T-cell (primary cell): Measurements from ENCODE around the gene SUSD3. TPM values are rescaled to one million over a fixed set of nuclear protein-coding genes. Genes with fewer than 3 reads are reported as not detected.

Experiments
- ATAC-seq, 4 experiments: fragments of 200-7000 bp in 3 of 4; fragments of 150-1000 bp in 1 of 4; cut with Tn5 transposase; replicated peaks in 1 of 4; 1 replicate in 3 of 4; 2 replicates in 1 of 4; pipeline ENCODE4 v1.10.0; 2021; ENCODE audit warnings: moderate library complexity in 3 of 4, mild to moderate bottlenecking in 2 of 4, moderate number of reproducible peaks in 1 of 4
- CTCF ChIA-PET, 2 donors: fragments of 300-600 bp; sonication (Branson Sonifier 250); formaldehyde crosslinking; loops; one replicate each; lab custom pipeline; 2022; ENCODE audit warnings: antibody characterized with exemption in 2 of 2; lab: Charles Lee
- POLR2A ChIA-PET, 2 donors: fragments of 300-600 bp; sonication (Branson Sonifier 250); formaldehyde crosslinking; loops; one replicate each; lab custom pipeline; 2022; ENCODE audit warnings: antibody characterized with exemption in 2 of 2; lab: Charles Lee
- DNase-seq, 35 experiments: peaks; one replicate each; pipeline versions ENCODE4 v3.0.0 to v3.0.0-alpha.2; 2013 to 2023
- H3K27ac ChIP-seq: one replicate; pipeline ENCODE4 v1.5.1; 2013; ENCODE audit warnings: low read length
- H3K27me3 ChIP-seq, 2 experiments: replicated peaks in 1 of 2; 1 replicate in 1 of 2; 2 replicates in 1 of 2; pipeline versions ENCODE4 v1.6.1 to v1.7.0; 2013; ENCODE audit warnings: low read length in 1 of 2, mixed read lengths in 1 of 2; ENCODE audit not compliant: control insufficient read depth in 2 of 2, insufficient read depth in 2 of 2; ENCODE audit errors: extremely low read depth in 1 of 2
- H3K36me3 ChIP-seq, 2 donors: 1 replicate in 1 of 2; 2 replicates in 1 of 2; pipeline versions ENCODE4 v1.6.1 to v1.7.0; 2013; ENCODE audit warnings: low read length in 1 of 2; ENCODE audit not compliant: control insufficient read depth in 2 of 2, insufficient read depth in 1 of 2; ENCODE audit errors: extremely low read depth in 1 of 2
- H3K4me1 ChIP-seq, 2 experiments: 1 replicate in 1 of 2; 2 replicates in 1 of 2; pipeline versions ENCODE4 v1.6.1 to v1.7.0; 2013; ENCODE audit warnings: low read length in 2 of 2, mixed read lengths in 1 of 2; ENCODE audit not compliant: insufficient read depth in 2 of 2, control insufficient read depth in 1 of 2; ENCODE audit errors: extremely low read depth in 1 of 2
- H3K4me3 ChIP-seq, 2 donors: 1 replicate in 1 of 2; 2 replicates in 1 of 2; pipeline versions ENCODE4 v1.5.1 to v1.7.0; 2013; ENCODE audit warnings: mild to moderate bottlenecking in 2 of 2, low read length in 1 of 2, moderate library complexity in 1 of 2; ENCODE audit not compliant: control insufficient read depth in 1 of 2; ENCODE audit errors: extremely low read depth in 1 of 2
- H3K9me3 ChIP-seq: 2 replicates; pipeline ENCODE4 v1.7.0; 2013
- H3K27ac Mint-ChIP-seq, 2 donors: one replicate each; pipeline ENCODE4 v1.8.0; 2020 to 2021; ENCODE audit warnings: mild to moderate bottlenecking in 2 of 2, mixed read lengths in 2 of 2
- H3K27me3 Mint-ChIP-seq, 2 donors: one replicate each; pipeline ENCODE4 v1.8.0; 2021 to 2022; ENCODE audit warnings: mixed read lengths in 2 of 2
- H3K36me3 Mint-ChIP-seq: one replicate; pipeline ENCODE4 v1.8.0; 2021; ENCODE audit warnings: mixed read lengths
- H3K4me1 Mint-ChIP-seq, 3 donors: one replicate each; pipeline ENCODE4 v1.8.0; 2020 to 2022; ENCODE audit warnings: mixed read lengths in 3 of 3, mild to moderate bottlenecking in 1 of 3
- H3K4me3 Mint-ChIP-seq, 3 donors: one replicate each; pipeline ENCODE4 v1.8.0; 2020 to 2022; ENCODE audit warnings: mild to moderate bottlenecking in 3 of 3, mixed read lengths in 3 of 3, moderate library complexity in 3 of 3
- H3K9me3 Mint-ChIP-seq, 3 donors: one replicate each; pipeline ENCODE4 v1.8.0; 2020 to 2022; ENCODE audit warnings: mixed read lengths in 3 of 3
- WGBS: methylation state at CpG from one replicate; pipeline ENCODE4 v1.1.5; 2013; ENCODE audit warnings: missing lambda C conversion rate; ENCODE audit not compliant: insufficient coverage; 5-methylcytosine and 5-hydroxymethylcytosine counted together
- total RNA-seq, 35 experiments: library from RNA in 6 of 35; stranded (reverse) in 6 of 35; fragments of 120-200 nt in 1 of 35; gene quantifications; one replicate each; pipeline versions ENCODE4 v1.2.1 to v1.2.4 and lab custom pipeline; 2013 to 2026

Gene SUSD3
- total RNA-seq, 5 donors from 2014 or later (not counting 1 experiment from before 2014, with no cell fraction given): 39.6 to 79.2 (median 71.2) TPM

DNA sequence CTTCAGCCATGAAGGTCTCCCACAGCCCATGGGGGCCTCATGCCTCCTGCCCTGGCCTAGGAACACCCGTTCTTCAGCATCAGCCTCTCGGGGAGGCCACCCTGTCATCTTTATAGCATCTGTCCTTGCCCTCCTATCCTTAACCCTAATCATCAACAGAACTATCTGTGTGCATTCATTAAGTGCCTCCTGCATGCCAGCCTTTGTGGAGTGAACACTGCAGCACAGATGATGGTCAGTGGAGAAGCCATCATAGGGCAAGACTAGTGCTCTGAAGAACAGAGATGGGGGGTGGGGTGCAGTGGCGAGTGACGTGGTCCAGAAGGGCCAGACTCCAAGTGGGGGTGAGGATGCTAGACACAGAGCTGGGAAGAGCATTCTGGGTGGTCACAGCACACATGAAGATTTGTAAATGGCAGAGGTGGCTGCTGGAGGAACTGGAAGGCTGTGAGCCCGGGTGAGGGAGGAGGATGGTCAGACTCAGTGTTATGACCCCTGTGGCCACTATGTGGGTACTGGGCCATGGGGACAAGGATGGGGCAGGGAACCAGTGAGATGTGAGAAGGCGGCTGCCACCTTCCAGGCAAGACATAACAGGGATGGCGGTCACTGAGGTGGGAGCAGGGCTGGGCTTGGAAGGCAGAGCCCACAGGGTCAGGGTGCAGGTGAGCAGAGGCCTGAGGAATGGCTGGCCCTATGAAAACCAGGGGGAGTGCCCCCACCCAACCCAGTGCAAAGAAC, 33.9 kb downstream of the SUSD3 start:
- Mint-ChIP-seq H3K4me1 (peaks cover 60 to 67% (median 62%) of the 10 kb centered on the region in 3 donors), H3K4me3 (no peak overlapping the region), H3K27me3 (no peaks in the 10 kb centered on the region), H3K9me3 (peaks cover 0 to 7% (median 4%) of the 10 kb centered on the region in 3 donors), H3K36me3 (peaks cover 24% of the 10 kb centered on the region), H3K27ac (peak overlapping the region; percentile 96)
- Histone ChIP-seq H3K4me1 (peaks cover 19 to 43% of the 10 kb centered on the region in 2 experiments), H3K4me3 (no peak overlapping the region), H3K9me3 (no peaks in the 10 kb centered on the region), H3K27ac (no peak overlapping the region), H3K27me3 (no peaks in the 10 kb centered on the region), H3K36me3 (peaks cover 6% of the 10 kb centered on the region in 2 donors)
- peak in 1 of 35 experiments; percentile 21 for DNase-seq
- CTCF ChIA-PET: no interaction called here
- WGBS: 85% methylated on average over 5 of the region's 7 CpGs
- POLR2A ChIA-PET: no interaction called here
- no peak for ATAC-seq

GRCh38 chr9:93093127-93093876, 34.8 kb downstream of the SUSD3 start:
- Mint-ChIP-seq H3K27ac (peak overlapping the region; percentile 96), H3K36me3 (peaks cover 24% of the 10 kb centered on the region), H3K4me3 (peak overlapping the region; percentile 17 to 90 (median 74)), H3K27me3 (no peaks in the 10 kb centered on the region), H3K4me1 (peaks cover 69 to 76% (median 71%) of the 10 kb centered on the region in 3 donors), H3K9me3 (peaks cover 0 to 7% (median 4%) of the 10 kb centered on the region in 3 donors)
- Histone ChIP-seq H3K27ac (peak overlapping the region; percentile 7), H3K36me3 (no peaks in the 10 kb centered on the region), H3K4me1 (peaks cover 24 to 52% of the 10 kb centered on the region in 2 experiments), H3K4me3 (no peak overlapping the region), H3K9me3 (no peaks in the 10 kb centered on the region), H3K27me3 (no peaks in the 10 kb centered on the region)
- ATAC-seq (no peak), DNase-seq (peak in 2 of 35 experiments; percentile 3 to 23)
- ChIA-PET POLR2A (no interaction called here), CTCF (interaction anchor here in 1 of 2 donors (0.6 kb wide), 1 partner anchor 355 kb away, joined by 3 read pairs; no protein-coding TSS in a partner anchor)
- WGBS: 56% methylated on average over 7 of the region's 11 CpGs

DNA sequence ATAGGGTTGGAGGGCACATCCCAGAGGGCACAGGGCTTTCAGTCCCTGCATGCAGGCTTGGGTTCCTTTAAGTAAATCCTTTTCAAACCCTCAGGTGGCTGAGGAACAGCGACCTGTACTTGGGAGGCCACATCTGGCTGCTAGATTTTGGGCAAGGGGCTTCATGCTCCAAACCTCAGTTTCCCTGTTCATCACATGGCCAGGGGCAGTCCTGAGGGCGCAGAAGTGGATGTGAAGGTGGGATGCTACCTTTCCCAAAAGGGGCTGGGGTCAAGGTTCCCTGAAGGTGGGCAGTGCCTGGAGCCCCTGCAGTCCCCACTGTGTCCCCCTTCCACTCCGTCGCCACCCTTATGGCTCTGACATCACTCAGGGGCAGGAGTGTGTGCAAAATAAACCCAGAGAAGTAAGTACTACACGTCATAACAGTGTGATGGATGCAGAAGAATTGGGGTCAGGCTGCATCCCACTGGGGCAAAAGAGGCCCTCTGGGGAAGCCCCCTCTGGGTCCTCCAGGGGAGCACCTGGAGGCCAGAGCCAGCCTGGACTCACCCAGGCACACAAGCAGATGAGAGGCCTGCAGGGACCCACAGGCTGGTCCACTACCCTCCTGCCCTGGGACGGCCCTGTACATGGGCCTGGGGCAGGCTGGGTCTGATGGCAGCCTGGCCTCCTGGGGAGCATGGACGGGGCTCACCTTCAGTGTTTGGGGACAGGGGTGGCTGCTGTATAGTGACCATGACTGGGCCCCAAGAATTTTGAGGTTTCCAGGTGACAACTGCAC, 35.6 kb downstream of the SUSD3 start:
- peaks cover 0 to 7% (median 4%) of the 10 kb centered on the region in 3 donors for H3K9me3 Mint-ChIP-seq
- no peaks in the 10 kb centered on the region for H3K27me3 Mint-ChIP-seq
- H3K4me3 ChIP-seq: no peak overlapping the region
- ChIA-PET POLR2A (no interaction called here), CTCF (no interaction called here)
- H3K36me3 Mint-ChIP-seq: peaks cover 17% of the 10 kb centered on the region
- H3K4me3 Mint-ChIP-seq: peak overlapping the region; percentile 74 to 90 (median 84)
- ATAC-seq (no peak), DNase-seq (peak in 1 of 35 experiments; percentile 13)
- no peaks in the 10 kb centered on the region for H3K9me3 ChIP-seq
- H3K27ac Mint-ChIP-seq: peak overlapping the region; percentile 96
- peaks cover 67 to 75% (median 69%) of the 10 kb centered on the region in 3 donors for H3K4me1 Mint-ChIP-seq
- no peaks in the 10 kb centered on the region for H3K27me3 ChIP-seq
- no peaks in the 10 kb centered on the region for H3K36me3 ChIP-seq
- H3K4me1 ChIP-seq: peaks cover 26 to 59% of the 10 kb centered on the region in 2 experiments
- peak overlapping the region; percentile 91 for H3K27ac ChIP-seq
- WGBS: 70% methylated on average over 5 of the region's 7 CpGs

GRCh38 chr9:93094658-93095204, 36.2 kb downstream of the SUSD3 start:
- H3K4me1 ChIP-seq: peaks cover 26 to 66% of the 10 kb centered on the region in 2 experiments
- 80% methylated on average over 7 of the region's 11 CpGs for WGBS
- Mint-ChIP-seq H3K36me3 (peaks cover 11% of the 10 kb centered on the region), H3K4me3 (peak overlapping the region; percentile 74 to 90 (median 84)), H3K4me1 (peaks cover 70 to 75% (median 75%) of the 10 kb centered on the region in 3 donors), H3K27ac (peak overlapping the region; percentile 96), H3K9me3 (peaks cover 0 to 7% (median 4%) of the 10 kb centered on the region in 3 donors), H3K27me3 (no peaks in the 10 kb centered on the region)
- no peaks in the 10 kb centered on the region for H3K36me3 ChIP-seq
- ChIA-PET POLR2A (no interaction called here), CTCF (interaction anchor here in 1 of 2 donors (1.3 kb wide), 1 partner anchor 30 kb away, joined by 6 read pairs; no protein-coding TSS in a partner anchor)
- no peaks in the 10 kb centered on the region for H3K27me3 ChIP-seq
- no peaks in the 10 kb centered on the region for H3K9me3 ChIP-seq
- DNase-seq (peak in 4 of 35 experiments; percentile 17 to 41 (median 27)), ATAC-seq (no peak)
- peak overlapping the region; percentile 20 to 58 for H3K4me3 ChIP-seq
- H3K27ac ChIP-seq: peak overlapping the region; percentile 91

DNA sequence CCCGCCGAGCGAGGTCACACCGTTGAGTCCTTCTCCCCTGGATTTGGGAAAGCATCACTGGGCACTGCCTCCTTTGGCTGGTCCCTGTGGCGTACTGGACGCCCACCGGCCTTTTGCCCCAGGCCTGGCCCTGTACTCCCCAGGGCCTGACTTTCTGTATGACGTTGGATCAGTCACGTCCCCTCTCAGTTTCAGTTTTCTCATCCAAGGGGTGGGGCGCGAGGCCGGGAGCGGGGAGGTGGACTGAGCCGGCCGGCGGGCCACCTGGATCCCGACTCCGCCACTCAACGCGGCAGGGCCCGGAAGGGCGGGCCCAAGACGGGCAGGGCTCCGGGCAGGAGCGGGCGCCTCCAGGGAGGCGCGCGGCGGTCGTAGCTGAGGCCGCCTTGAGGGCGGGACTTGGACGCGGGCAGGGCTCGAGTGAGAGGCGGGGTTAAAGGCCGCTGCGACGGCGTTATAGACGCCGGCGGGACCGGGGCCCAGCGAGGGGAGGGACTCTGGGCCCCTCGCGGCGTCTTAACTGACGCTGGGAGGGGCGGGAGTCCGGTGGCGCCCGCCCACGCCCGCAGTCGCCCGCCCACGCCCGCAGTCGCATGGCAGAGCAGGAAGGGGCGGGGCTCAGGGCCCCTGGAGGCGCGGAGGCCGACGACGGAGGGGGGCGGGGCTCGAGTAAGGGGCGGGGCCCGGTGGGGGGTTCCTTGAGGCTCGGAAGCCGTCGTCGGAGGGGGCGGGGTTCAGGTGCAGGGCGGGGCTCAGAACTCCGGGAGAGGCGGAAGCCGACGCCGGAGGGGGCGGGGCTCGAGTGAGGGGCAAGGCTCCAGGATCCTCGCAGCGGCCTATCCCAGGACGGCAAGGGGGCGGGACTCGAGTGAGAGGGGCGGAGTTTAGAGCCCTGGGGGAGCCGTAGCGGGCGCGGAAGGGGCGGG, 37.0 kb downstream of the SUSD3 start:
- POLR2A ChIA-PET: interaction anchor here in 1 of 2 donors (0.6 kb wide), 2 partner anchors 36 to 66 kb away, joined by 3 read pairs; no protein-coding TSS in a partner anchor

More for the DNA sequence above, 37.0 kb downstream of the SUSD3 start:
- Mint-ChIP-seq H3K27me3 (no peaks in the 10 kb centered on the region), H3K4me3 (peak overlapping the region; percentile 74 to 90 (median 84)), H3K27ac (peak overlapping the region; percentile 96), H3K4me1 (peaks cover 75 to 76% (median 76%) of the 10 kb centered on the region in 3 donors), H3K36me3 (peaks cover 10% of the 10 kb centered on the region), H3K9me3 (peaks cover 0 to 7% (median 4%) of the 10 kb centered on the region in 3 donors)
- no peaks in the 10 kb centered on the region for H3K27me3 ChIP-seq
- peaks cover 26 to 72% of the 10 kb centered on the region in 2 experiments for H3K4me1 ChIP-seq
- ATAC-seq: peak; percentile 78 to 84 (median 80)
- DNase-seq: peak; percentile 100
- H3K36me3 ChIP-seq: no peaks in the 10 kb centered on the region
- H3K4me3 ChIP-seq: peak overlapping the region; percentile 20 to 58
- CTCF ChIA-PET: interaction anchor here in 1 of 2 donors (0.7 to 1.3 kb wide), 2 partner anchors 31 to 67 kb away, joined by 6 to 8 read pairs; no protein-coding TSS in a partner anchor
- 4% methylated on average over 53 of the region's 95 CpGs for WGBS
- no peaks in the 10 kb centered on the region for H3K9me3 ChIP-seq
- peak overlapping the region; percentile 91 for H3K27ac ChIP-seq
